ENCODE data around the gene KCNJ6.

- no peak for TF ChIP-seq CTCF (IDR thresholded peaks at IDR 0.05)
- no peak for TF ChIP-seq POLR2A (IDR thresholded peaks at IDR 0.05)
Observed at GRCh38 chr21:37746849-37747248, 169.4 kb downstream of the KCNJ6 start.

Data from uterus (tissue), 2 donors.